CD4-positive, alpha-beta T cell treated with Interleukin-17A for 1 hour (primary cell): ENCODE results near the gene SENP5.

ENCODE experiments used
- DNase-seq: peaks from one replicate; pipeline ENCODE4 v3.0.0-alpha.2; 2020

The SENP5 gene

DNA sequence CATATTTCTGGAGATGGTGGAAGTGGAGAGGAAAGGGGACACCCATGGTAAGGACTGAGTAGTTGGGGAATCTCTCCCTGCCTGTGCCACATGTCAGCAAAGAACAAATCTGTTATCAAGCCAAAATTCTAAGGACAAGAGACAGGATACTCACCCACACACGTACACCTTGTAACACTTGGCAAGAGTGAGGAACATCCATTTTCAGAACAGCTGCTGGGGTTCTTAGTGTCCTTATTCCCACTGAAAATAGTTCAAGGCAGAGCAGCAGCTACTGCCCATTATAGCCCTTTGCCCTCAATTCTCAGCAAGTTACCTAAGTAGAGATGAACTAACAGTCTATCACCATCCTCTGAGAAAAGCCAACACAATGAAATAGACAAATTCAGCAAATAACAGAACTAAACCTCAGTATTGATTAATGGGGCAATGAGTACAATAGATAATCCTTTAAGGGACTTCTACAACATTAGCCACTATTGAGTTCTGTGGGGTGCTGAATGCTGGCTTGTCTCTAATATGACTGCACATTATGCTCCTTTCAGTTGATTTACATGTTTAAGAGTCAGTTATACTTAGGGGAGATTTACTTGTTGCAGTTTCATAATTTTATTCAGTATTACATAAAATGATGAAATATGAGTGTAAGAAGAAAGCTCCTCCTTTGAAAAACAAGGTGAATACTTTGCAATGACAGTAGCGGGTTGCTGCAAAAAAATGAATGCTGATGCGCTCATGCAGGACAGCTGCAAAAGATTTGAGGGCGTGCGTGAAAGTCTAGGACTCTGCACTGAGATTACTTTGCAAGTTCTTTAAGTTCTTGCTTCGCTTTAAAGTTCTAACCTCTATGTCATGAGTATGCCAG lies 22.4 kb downstream of the SENP5 start:
- no peak for DNase-seq

DNA sequence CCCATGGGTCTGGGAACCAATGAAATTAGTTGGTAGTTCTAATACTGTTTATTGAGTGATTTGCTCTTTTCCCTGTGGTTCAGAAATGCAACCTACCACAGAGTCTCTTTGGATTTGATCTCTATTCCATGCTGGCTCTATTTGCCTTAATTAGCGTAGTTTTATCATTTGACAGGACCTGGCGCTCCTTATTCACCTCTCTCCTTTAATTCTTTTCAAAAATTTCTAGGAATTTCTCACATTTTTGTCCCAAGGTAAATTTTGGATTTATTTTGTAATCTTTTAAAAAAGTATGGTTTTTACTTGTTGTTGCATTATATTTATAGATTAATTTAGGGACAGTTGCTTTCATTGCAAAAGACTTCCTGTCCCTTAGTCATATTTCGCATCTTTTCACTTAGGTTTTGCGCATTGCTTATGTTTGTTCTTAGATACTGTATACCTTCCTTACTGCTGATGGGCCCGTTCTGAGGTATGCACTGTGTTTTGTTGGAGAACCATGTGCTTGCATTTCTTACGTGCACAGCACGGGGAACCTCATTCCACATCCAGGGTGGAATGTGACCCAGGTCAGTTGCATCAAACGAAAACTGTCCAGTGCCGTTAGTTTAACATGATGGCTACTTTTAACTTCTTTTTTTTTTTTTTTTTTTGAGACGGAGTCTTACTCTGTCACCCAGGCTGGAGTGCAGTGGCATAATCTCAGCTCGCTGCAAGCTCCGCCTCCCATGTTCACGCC lies 27.0 kb downstream of the SENP5 start:
- no peak for DNase-seq

DNA sequence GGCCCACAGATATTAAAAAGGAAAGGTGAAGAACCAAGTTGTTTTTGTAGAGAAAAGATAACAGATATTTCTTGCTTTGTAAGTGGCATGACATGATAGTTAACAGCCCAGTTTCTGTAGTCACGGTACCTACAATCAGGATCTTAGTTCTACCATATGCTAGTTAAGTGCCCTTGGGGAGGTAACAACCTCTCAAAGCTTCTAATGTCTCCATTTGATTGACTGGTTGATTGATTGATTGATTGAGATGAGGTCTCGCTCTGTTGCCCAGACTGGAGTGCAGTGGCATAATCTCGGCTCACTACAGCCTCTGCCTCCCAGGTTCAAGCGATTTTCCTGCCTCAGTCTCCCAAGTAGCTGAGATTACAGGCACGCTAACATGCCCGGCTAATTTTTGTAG lies 28.5 kb downstream of the SENP5 start:
- DNase-seq: no peak

DNA sequence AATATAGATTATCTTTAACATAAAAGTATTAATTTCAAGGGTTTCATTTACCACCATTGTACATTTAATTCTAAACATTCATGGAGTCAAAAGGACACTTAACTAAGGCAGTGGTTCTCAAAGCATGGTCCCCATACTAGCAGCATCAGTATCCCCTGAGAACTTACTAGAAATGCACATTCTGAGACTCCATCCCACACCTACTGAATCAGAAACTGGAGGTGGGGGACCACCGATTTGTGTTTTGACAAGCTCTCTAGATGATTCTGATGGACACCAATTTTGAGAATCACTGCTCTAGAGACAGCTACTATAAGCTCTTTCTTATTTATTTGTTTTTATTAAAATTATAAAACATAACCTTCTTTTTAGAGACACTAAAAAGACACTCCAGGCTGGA lies 34.0 kb downstream of the SENP5 start:
- no peak for DNase-seq

DNA sequence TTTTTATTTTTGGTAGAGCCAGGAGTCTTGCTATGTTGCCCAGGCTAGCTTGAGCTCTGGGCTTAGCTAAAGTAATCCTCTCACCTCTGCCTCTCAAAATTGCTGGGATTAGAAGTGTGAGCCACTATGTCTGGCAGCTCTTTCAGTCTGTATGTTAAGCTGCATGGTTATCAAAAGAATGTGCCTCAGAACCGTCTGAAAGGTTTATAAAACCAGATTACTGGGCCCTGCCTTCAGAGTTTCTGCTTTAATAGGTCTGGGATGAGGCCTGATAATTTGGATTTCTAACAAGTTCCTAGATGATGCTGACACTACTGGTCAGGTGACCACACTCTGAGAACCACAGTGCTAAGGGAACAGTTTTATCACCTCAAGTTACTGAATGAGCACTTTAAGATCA lies 34.6 kb downstream of the SENP5 start:
- no peak for DNase-seq

DNA sequence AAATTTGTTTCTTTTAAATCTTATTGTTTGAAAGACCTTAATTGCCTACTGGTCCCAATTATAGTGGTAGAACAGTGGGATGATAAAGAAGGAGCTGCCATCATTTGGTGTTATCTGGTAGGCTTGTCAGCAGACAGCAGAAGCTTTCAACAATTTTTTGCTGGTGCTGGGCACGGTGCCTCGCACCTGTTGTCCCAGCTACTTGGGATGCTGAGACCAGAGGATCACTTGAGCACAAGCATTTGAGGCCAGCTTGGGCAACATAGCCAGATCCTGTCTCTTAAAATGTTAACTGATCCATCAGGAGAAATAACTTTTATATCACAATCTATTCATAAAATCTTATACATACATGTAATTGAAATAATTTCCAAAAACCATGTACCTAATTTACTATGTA lies 36.0 kb downstream of the SENP5 start:
- DNase-seq: no peak

DNA sequence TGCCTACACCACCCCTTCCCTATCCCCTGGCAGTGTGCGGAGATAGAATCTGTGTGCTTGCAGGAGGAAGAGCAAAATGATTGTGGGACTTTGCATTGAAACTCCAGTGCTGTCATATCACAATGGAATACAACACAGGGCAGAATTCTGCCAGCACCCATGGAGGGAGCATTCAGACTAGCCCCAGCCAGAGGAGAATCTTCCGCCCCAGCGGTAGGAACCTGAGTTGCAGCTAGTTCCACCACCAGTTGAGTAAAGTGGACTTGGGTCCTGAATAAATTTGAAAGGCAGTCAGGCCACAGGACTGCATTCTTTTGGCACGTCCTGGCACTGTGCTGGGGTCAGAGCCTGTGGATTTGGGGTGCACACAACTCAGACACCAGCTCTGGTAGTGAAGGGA lies 47.1 kb downstream of the SENP5 start:
- no peak for DNase-seq

DNA sequence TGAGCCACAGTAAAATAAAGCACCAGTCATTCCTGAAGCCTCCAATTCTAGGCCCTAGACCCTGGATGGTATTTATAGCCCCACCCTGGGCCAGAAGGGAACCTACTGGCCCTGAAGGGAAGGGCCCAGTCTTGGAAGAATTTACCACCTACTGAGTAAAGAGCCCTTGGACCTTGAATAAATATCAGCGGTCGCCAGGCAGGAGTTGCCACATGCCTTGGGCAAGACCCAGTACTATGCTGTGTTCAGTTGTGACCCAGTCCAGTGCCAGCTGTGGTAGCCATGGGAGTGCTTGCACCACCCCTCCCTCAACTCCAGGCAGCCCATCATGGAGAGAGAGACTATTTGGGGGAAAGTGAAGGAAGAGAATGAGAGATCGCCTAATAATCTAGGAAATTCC lies 47.7 kb downstream of the SENP5 start:
- DNase-seq: no peak

DNA sequence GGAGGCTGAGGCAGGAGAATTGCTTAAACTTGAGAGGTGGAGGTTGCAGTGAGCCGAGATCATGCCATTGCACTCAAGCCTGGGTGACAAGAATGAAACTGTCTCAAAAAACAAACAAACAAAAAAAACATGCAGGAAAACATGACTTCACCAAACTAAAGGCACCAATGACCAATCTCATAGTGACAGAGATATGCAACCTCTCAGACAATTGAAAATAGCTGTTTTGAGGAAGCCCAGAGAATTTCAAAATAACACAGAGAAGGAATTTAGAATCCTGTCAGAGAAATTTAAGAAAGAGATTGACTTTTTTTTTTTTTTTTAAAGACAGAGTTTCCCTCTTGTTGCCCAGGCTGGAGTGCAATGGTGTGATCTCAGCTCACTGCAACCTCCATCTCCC lies 48.5 kb downstream of the SENP5 start:
- DNase-seq: no peak

DNA sequence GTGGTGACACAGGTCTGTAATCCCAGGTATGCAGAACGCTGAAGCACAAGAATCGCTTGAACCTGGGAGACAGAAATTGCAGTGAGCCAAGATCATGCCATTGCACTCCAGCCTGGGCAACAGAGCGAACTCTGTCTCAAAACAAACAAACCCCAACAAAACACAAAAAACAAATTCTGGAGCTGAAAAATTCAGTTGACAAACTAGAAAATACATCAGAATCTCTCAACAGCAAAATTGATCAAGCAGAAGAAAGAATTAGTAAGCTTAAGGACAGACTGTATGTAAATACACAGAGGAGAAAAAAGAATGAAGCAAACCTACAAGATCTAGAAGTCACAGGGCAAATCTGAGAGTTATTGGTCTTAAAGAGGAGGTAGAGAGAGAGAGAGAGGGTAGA lies 49.3 kb downstream of the SENP5 start:
- DNase-seq: no peak

DNA sequence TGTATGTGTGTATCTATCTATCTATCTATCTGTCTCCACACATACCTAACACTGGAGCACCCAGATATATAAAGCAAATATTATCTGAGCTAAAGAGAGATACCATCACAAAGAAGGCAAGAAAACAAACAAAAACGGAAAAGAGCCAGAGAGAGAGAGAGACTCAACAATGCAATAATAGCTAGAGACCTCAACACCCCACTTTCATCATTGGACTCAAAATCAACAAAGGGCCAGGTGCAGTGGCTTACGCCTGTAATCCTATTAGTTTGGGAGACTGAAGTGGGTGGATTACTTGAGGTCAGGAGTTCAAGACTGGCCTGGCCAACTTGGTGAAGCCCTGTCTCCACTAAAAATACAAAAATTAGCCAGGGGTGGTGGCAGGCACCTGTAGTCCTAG lies 51.2 kb downstream of the SENP5 start:
- no peak for DNase-seq

DNA sequence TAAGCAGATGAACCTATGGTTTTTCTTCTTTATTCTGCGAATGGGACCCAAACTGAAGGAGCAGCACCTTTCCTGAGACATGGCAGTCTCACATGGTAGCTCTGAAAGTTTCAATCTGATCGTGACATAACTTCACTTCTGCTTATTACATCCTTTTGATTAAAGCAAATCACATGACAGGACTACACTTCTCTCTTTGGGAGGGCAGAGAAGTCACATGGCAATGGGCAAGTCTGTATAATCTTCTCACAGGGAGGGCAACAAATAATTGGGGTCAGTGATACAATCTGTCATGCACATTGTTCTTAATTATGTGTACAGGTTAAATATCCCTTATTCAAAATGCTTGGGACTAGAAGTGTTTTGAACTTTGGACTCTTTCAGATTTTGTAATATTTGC lies 53.0 kb downstream of the SENP5 start:
- DNase-seq: no peak

DNA sequence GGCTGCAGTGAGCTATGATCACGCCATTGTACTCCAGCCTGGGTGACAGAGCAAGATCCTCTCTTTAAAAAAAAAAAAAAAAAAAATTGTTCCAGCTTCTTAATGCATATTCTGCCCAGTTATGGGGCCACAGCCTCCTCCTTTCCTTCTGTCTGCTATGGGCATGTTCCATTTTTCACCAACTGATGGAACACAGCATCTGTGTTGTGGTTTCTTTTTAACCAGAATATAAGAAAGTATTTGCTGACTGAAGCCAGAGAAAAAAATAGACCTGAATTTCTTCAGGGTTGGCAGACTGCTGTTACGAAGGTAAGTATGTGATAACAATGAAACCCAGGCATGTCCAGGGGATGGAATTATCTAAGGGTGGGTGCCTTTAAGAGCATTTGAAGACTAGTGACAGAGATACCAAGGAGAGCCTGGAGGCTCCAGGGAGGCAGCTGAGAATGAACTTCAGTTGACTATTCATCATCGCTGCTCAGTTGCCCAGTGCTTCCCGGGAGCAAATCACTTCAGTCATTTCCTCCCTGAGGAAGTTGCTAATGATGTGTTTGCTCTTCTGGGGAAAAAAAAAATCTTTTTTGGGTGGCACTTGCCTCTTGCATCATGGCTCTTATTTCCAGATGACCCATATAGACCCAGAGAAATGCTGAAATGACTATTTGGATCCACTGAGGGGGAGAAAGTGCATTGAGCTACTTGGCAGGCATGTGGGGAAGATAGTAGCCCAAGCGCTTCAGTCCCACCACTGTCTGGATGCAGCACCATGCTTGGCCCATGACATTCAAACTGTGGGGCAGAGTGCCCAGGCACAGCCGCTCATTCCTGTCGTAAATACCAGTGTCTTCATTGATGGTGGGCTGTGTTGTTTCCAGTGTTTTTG lies 60.1 kb downstream of the SENP5 start:
- DNase-seq: no peak

DNA sequence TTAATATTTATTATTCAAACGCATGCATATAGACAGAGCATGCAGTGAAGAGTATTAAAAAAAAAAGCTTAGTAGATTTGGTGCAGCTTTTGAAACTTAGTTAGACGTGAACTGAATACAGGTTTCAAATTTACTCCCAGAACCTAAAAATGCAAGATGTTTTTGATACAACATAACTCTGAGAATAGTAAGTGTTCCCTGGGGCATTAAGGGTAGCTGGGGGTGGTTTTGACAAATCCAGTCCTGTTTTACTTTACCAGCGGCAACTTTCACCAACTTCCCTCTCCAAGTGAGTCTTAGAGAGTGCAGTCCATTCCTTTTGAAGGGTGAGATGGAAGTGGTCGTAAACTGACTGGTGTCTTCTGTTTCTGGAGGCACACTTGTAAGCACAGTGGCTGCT lies 63.4 kb downstream of the SENP5 start:
- no peak for DNase-seq

DNA sequence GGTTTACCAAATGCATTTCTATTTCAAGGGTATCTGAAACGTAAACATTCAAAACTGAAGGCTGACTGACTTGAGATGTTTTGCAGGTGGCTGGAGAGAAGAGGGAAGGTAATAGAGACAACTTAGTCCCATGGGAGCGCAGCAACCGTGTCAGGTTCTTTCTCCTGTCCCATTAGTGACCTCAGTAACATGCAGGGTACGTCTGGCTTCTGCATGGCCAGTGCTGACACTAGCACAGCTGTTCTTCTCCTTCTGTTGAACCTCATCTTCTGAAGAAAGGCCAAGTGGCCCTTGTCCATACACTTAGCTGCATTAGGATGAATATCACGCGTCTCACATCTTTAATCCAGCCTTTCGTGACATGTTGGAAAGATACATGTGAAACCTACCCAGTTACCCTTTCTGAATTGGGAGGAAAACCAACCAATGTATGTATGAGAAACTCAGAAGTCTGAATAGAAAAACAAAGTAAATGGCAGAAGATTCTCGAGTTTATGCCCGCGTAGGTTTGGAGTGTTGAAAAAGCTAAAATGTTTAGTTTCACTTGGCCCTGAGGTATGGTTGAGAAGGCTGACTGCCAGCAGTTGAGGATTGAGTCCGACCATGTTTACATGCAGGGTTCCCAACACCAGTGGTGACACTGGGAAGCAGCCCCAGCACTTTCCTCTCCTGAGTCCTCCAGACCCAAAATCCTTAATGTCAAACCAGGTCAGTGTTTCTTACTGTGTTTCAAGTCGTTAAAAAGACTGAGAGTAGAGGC lies 64.3 kb downstream of the SENP5 start:
- no peak for DNase-seq

DNA sequence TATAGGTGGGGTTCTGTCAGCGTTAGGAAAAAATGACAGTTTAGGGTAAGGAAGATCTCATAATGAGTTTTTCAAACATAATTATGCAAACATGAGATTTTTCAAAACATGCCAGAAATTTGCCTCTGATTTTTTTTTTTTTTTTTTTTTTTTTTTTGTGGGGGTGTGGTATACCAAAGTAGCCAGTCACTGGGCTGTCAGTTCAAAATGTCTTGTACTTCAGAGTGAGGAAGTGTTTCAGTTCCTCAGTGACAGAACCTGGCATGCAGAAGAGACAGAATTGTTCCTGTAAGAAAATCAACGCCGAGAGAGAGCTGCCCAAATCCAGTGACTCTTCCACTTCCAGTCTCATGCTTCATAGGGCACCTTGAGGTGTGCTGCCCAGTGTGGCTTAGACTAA lies 64.9 kb downstream of the SENP5 start:
- DNase-seq: no peak

DNA sequence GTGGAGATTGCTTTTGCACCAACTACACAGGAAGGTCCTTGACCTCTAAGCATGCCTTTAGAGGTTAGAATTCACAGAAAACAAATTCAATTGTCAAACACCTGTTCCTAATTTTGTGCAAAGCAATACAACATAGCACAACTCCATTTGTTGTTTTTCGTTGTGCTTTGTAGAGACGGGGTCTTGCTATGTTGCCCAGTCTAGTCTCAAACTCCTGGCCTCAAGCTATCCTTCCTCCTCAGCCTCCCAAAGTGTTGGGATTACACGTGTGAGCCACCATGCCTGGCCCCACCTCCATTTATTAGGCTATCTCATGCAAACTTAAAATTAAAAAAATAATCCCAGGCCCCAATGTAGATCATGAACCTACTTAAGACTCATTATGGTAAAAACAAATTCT lies 68.6 kb downstream of the SENP5 start:
- DNase-seq: no peak

DNA sequence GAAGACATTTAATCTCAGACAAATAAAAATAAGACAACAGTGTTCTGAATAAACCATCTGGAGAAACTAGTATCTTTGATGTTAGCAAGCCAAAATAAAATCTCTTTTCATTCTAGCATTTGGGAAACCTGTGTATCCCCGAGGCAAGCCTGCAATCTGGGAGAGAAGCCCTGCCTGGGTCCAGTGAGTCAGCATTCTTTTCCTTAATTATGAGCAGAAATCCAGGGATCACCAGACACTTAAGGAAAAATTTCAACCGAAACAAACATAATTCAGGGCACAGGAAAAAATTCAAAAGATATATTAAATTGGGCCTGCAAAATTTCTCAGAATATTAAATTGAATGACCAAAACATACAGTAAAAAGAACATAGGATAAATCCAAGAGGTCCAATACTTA lies 70.4 kb downstream of the SENP5 start:
- DNase-seq: no peak

DNA sequence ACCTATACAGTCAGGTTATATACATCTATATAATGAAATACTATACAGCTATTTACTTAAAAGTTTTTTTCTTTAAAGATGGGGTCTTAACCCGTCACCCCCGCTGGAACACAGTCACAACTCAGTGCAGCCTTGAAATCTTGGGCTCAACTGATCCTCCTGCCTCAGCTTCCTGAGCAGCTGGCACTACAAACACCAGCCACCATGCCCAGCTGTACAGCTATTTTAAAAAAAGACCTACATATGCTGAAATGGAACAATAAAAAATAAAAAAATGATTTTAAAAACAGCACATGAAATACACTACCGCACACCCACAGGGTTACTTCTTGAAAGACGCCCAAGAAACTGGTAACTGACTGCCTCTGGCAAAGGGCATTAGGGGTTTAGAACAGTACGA lies 70.9 kb downstream of the SENP5 start:
- DNase-seq: no peak

DNA sequence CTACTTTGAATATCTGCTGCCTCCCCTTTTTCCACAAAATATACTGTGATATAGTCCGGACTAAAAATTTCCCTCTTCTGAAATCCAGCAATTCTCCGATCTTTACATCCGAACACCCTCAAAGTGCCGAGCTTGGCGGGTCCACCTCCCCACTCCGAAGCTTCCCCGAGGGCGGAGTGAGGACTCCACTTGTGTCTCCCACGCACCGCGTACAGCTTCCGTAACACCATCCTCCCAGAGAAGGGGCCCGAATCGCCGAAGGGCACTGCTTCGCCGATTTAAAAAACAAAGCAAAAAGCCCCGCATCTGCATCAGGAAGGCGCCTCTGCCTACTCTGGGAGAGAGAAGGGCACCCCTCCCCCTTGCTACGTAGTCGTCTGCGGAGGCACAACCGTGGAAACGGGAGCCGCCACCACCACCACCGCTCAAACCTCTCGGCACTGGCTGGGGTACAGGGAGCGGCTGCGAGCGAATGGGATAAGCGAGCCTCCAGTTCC lies 74.1 kb downstream of the SENP5 start:
- peak; percentile 64 for DNase-seq

DNA sequence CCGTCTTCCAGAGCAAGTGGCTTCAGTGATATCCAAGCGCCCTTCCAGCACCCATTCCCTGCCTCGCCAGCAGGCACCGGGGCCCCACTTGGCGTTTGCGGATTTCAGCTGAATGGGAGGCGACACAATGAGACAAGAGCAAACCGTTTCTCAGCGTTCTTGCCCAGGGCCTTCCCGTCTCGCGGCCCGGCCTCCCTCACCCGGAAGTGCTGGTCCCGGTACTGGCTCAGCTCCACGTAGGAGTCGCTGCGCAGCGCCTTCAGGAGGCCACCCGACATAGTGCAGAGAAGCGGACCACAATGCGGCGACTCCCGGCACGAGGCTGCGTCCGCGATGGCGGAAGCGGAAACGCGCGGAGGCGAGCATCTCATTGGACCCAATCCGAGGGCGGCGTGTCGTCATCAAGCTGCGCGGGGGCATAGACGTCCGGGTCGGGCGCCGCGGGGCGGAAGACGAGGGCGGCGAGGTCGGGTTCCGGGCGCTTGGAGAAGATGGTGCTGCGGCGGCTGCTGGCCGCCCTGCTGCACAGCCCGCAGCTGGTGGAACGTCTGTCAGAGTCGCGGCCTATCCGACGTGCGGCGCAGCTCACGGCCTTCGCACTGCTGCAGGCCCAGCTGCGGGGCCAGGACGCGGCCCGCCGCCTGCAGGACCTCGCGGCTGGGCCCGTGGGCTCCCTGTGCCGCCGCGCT lies 74.7 kb downstream of the SENP5 start, which contains the start of gene NCBP2:
Gene NCBP2, minus strand, starts transcription at position 303 of the 689 bp plus-strand sequence. Its CDS starts 25 bp downstream, at position 278.
- DNase-seq: peak; percentile 99

DNA sequence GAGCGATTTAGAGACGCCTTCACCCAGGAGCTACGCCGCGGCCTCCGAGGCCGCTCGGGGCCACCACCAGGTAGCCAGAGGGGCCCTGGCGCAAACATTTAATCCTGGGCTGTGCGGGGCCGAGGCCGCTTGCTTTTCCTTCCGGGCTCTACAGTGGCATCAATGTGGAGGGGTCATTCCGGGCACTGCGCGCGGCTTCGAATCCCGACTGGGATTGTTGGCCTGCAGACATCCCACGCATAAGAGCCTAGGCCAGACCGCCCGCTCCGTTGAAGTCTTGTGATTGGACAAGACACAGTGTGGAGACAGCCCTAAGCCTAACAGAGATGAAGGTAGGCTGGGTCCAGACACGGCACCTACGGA lies 75.2 kb downstream of the SENP5 start:
- DNase-seq: peak; percentile 38
